Smooth muscle cell (in vitro differentiated cells): Measurements from ENCODE around the gene TRAM2. TPM values are rescaled to one million over a fixed set of nuclear protein-coding genes. Genes with fewer than 3 reads are reported as not detected.

Experiments used
- DNase-seq: peaks from one replicate; lab custom pipeline; 2025; ENCODE audit not compliant: unreplicated experiment; lab: John Stamatoyannopoulos, UW
- H2AFZ ChIP-seq: fragments of 200-600 bp; sonication (generic); 2 replicates; pipeline ENCODE4 v1.6.0; 2016; ENCODE audit warnings: antibody characterized with exemption, low read depth, mild to moderate bottlenecking
- H3F3A ChIP-seq: fragments of 200-600 bp; sonication (generic); 2 replicates; pipeline ENCODE4 v1.6.0; 2017; ENCODE audit warnings: antibody characterized with exemption, low read depth
- H3K27ac ChIP-seq: fragments of 200-600 bp; sonication (generic); 2 replicates; pipeline ENCODE4 v1.5.1; 2016; ENCODE audit warnings: low read depth, mild to moderate bottlenecking
- H3K27me3 ChIP-seq: fragments of 200-600 bp; sonication (generic); 2 replicates; pipeline ENCODE4 v1.6.1; 2016; ENCODE audit warnings: low read depth, mild to moderate bottlenecking
- H3K36me3 ChIP-seq: fragments of 200-600 bp; sonication (generic); 2 replicates; pipeline ENCODE4 v1.5.1; 2016; ENCODE audit warnings: low read depth
- H3K4me1 ChIP-seq: fragments of 200-600 bp; sonication (generic); 2 replicates; pipeline ENCODE4 v1.5.1; 2016; ENCODE audit warnings: low read depth
- H3K4me2 ChIP-seq: fragments of 200-600 bp; sonication (generic); 2 replicates; pipeline ENCODE4 v1.6.0; 2016; ENCODE audit warnings: mild to moderate bottlenecking
- H3K4me3 ChIP-seq: fragments of 200-600 bp; sonication (generic); 2 replicates; pipeline ENCODE4 v1.5.1; 2016; ENCODE audit warnings: mild to moderate bottlenecking
- H3K79me2 ChIP-seq: fragments of 200-600 bp; sonication (generic); 2 replicates; pipeline ENCODE4 v1.6.0; 2016; ENCODE audit warnings: low read depth, mild to moderate bottlenecking
- H3K9ac ChIP-seq: fragments of 200-600 bp; sonication (generic); 2 replicates; pipeline ENCODE4 v1.6.0; 2016; ENCODE audit warnings: low read depth
- H3K9me3 ChIP-seq: fragments of 200-600 bp; sonication (generic); replicated peaks from 2 replicates; pipeline ENCODE4 v1.5.1; 2016; ENCODE audit warnings: low read depth
- H4K20me1 ChIP-seq: fragments of 200-600 bp; sonication (generic); 2 replicates; pipeline ENCODE4 v1.6.0; 2016; ENCODE audit warnings: low read depth
- WGBS: methylation state at CpG from one replicate; pipeline ENCODE4 v1.1.7; 2016; ENCODE audit warnings: low lambda C conversion rate; 5-methylcytosine and 5-hydroxymethylcytosine counted together
- polyA plus RNA-seq: library from polyadenylated mRNA; unstranded; fragments of >200 nt; fragmentation: Nextera tagmentation; extraction: Ambion mirVana; gene quantifications from 2 replicates; pipeline ENCODE4 v1.2.1, GENCODE V29; 2016
- total RNA-seq: library from RNA; depleted of rRNA; stranded (reverse); fragments of >200 nt; gene quantifications from 2 replicates; pipeline ENCODE4 v1.2.3, GENCODE V29; 2014
- TF ChIP-seq, protein P1 (sequence below): fragments of 200-600 bp; sonication (generic); IDR thresholded peaks from 2 replicates; pipeline ENCODE4 v1.5.1; 2017; ENCODE audit warnings: borderline replicate concordance, mild to moderate bottlenecking, antibody characterized with exemption; ENCODE audit not compliant: insufficient read depth, poor library complexity, severe bottlenecking

TRAM2 gene
- total and polyA plus RNA-seq, 2 experiments from 2014 or later, result 18.2 to 35.6 TPM

DNA sequence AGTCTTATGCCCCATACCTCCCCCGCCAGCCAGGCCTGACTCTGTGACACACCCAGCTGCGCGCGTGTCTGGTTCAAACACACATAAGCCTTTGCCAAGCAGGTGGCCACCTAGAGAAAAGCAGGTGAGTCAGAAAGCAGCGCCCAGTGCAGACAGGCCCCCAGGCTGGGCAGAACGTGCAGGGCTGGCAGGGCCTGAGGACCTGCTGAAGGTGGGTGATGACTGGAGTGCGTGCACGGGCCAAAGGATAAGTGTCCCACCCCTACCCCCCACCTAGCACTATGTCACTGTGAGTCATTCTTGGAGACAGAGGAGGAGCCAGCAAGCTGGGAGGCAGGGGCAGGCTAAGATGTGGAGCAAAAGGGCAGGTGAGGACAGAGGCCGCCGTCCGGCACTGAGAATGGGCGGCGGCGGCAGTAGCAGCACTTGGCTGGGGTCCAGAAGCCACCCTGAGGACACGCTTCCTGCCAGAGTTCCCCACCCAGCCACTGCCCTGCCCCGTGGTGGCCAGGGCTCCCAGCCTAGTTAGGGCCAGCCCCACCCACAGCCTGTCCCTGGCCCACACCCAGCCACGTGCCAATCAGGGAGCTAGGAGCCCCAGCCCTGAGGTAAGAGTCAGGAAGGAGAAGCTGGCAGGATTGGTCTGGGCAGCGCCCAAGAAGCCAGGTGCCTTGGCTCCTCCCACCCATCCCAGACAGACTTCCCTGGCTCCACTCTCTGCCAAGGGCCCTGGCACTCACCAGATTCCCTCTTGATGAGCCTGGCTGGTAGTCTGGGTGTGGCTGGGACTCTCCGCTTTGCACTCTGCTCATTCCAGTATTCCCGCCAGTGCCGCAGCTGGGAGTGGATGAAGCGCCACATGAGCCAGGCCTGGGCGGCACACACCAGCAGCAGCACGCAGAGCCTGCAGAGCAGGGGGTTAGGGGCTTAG, 72.7 kb downstream of the TRAM2 start:
- TF ChIP-seq, protein P1, sequence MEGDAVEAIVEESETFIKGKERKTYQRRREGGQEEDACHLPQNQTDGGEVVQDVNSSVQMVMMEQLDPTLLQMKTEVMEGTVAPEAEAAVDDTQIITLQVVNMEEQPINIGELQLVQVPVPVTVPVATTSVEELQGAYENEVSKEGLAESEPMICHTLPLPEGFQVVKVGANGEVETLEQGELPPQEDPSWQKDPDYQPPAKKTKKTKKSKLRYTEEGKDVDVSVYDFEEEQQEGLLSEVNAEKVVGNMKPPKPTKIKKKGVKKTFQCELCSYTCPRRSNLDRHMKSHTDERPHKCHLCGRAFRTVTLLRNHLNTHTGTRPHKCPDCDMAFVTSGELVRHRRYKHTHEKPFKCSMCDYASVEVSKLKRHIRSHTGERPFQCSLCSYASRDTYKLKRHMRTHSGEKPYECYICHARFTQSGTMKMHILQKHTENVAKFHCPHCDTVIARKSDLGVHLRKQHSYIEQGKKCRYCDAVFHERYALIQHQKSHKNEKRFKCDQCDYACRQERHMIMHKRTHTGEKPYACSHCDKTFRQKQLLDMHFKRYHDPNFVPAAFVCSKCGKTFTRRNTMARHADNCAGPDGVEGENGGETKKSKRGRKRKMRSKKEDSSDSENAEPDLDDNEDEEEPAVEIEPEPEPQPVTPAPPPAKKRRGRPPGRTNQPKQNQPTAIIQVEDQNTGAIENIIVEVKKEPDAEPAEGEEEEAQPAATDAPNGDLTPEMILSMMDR, result no peak
- H3F3A ChIP-seq, result no peaks in the 10 kb centered on the region
- peaks cover 7% of the 10 kb centered on the region for H3K4me1 ChIP-seq
- H3K27me3 ChIP-seq, result no peaks in the 10 kb centered on the region
- H3K27ac ChIP-seq, result peak overlapping the region; percentile 82
- no peaks in the 10 kb centered on the region for H3K9me3 ChIP-seq
- H2AFZ ChIP-seq, result no peak overlapping the region
- no peak overlapping the region for H3K4me3 ChIP-seq
- H3K79me2 ChIP-seq, result no peaks in the 10 kb centered on the region
- 70% methylated on average over 24 of the region's 24 CpGs for whole genome bisulfite sequencing
- no peak for DNase-seq
- H3K4me2 ChIP-seq, result no peak overlapping the region
- H3K9ac ChIP-seq, result peak overlapping the region; percentile 53
- H4K20me1 ChIP-seq, result no peaks in the 10 kb centered on the region
- H3K36me3 ChIP-seq, result no peaks in the 10 kb centered on the region

DNA sequence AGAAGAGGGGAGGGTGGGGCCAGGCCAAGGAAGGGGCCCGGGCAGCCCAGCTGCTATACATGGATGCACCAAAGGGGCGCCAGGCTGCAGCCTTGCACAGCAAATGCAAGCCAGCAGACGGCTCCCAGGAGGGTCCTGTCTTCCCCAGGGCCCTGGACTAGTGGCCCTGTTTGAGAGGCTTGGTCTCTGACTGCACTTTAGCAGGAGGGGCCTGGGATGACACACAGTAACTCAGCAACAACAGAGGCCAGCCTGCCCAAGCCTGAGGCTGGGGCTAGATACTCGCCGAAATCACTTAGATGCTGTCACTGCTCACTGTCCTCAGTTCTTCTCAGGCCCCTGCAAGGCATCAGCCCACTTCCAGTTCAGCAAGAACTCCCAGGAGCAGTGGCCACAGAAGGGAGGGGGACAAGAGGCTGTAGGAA, 73.5 kb downstream of the TRAM2 start:
- no peak overlapping the region for H2AFZ ChIP-seq
- H3K27me3 ChIP-seq, result no peaks in the 10 kb centered on the region
- H3K4me2 ChIP-seq, result no peak overlapping the region
- no peaks in the 10 kb centered on the region for H3K9me3 ChIP-seq
- no peaks in the 10 kb centered on the region for H3K79me2 ChIP-seq
- no peaks in the 10 kb centered on the region for H3K36me3 ChIP-seq
- no peak for DNase-seq
- H3F3A ChIP-seq, result no peaks in the 10 kb centered on the region
- 79% methylated on average over 5 of the region's 5 CpGs for WGBS
- peak overlapping the region; percentile 82 for H3K27ac ChIP-seq
- H4K20me1 ChIP-seq, result no peaks in the 10 kb centered on the region
- peak overlapping the region; percentile 53 for H3K9ac ChIP-seq
- H3K4me1 ChIP-seq, result peaks cover 10% of the 10 kb centered on the region
- TF ChIP-seq, protein P1, result no peak
- no peak overlapping the region for H3K4me3 ChIP-seq

DNA sequence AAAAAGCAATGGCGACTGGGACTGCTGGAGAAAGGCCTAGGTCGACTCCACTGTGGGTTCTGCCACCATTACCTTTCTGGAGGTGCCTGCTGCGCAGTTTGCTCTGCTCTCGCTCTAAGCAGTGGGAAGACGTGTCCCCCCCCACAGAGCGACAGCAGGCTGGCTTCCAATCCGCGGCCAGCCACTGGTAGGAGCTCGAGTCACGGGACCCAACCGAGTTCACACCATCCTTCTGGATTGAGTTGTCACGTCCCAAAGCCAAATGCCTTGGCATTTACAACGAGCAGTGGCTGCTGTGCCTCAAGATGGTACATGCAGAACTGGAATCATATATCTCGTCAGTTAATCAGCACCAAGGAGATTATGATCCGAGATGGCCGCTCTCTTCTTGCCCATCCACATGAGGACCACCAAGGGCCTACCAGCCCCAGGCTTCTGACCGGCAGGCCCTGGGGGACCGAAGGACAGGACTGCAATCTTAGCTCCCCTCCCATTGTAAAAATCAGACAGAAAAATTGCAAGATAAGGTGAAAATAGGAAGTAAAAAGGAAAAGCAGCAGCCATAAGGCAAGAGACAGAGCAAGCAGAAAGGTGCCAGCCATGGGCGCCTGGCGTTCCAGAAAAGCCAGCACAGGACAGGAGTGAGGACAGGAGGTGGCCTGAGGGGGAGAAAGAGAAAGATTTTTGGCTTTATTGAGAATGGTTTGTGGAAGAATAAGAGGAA, 74.4 kb downstream of the TRAM2 start:
- Histone ChIP-seq H3K4me3 (no peak overlapping the region), H3K9me3 (no peaks in the 10 kb centered on the region), H2AFZ (no peak overlapping the region), H3K79me2 (no peaks in the 10 kb centered on the region), H3K9ac (no peak overlapping the region), H3F3A (no peaks in the 10 kb centered on the region), H3K36me3 (no peaks in the 10 kb centered on the region), H3K4me1 (peaks cover 10% of the 10 kb centered on the region), H3K27me3 (no peaks in the 10 kb centered on the region), H4K20me1 (no peaks in the 10 kb centered on the region), H3K4me2 (no peak overlapping the region), H3K27ac (peak overlapping the region; percentile 82)
- TF ChIP-seq, protein P1, result no peak
- DNase-seq, result no peak
- 94% methylated on average over 20 of the region's 20 CpGs for WGBS
